Osteoblast (primary cell): ENCODE measurements around the gene NUDT14. TPM values are rescaled to one million over a fixed set of nuclear protein-coding genes. Genes with fewer than 3 reads are reported as not detected.

Experiments
- DNase-seq: peaks from one replicate; pipeline ENCODE4 v3.0.0; 2011; ENCODE audit warnings: low spot score, mixed read lengths; ENCODE audit not compliant: insufficient read length; ENCODE audit errors: missing footprints
- H2AFZ ChIP-seq: 2 replicates; pipeline ENCODE4 v1.6.0; 2011; ENCODE audit warnings: mild to moderate bottlenecking, low read length
- H3K27ac ChIP-seq: 2 replicates; pipeline ENCODE4 v1.5.1; 2011; ENCODE audit warnings: mild to moderate bottlenecking, low read depth, low read length, moderate library complexity
- H3K27me3 ChIP-seq: 2 replicates; pipeline ENCODE4 v1.6.0; 2012; ENCODE audit warnings: mild to moderate bottlenecking, control low read depth, inconsistent platforms, low read length, moderate library complexity; ENCODE audit not compliant: insufficient read depth
- H3K36me3 ChIP-seq: 2 replicates; pipeline ENCODE4 v1.5.1; 2011; ENCODE audit warnings: mild to moderate bottlenecking, low read length, control low read depth, moderate library complexity; ENCODE audit not compliant: insufficient read depth
- H3K4me1 ChIP-seq: 2 replicates; pipeline ENCODE4 v1.5.1; 2011; ENCODE audit warnings: mild to moderate bottlenecking, low read length, control low read depth, moderate library complexity; ENCODE audit not compliant: insufficient read depth
- H3K4me2 ChIP-seq: 2 replicates; pipeline ENCODE4 v1.6.0; 2011; ENCODE audit warnings: mild to moderate bottlenecking, low read length; ENCODE audit not compliant: insufficient read depth
- H3K4me3 ChIP-seq: fragments of 200-600 bp; sonication (generic); 3 replicates; pipeline ENCODE4 v1.5.1; 2012; ENCODE audit warnings: mild to moderate bottlenecking, low read length, inconsistent platforms; ENCODE audit not compliant: insufficient read depth
- H3K79me2 ChIP-seq: 2 replicates; pipeline ENCODE4 v1.6.0; 2012; ENCODE audit warnings: mild to moderate bottlenecking, low read length, control low read depth, inconsistent platforms; ENCODE audit not compliant: insufficient read depth
- H3K9me3 ChIP-seq: 2 replicates; pipeline ENCODE4 v1.5.1; 2011; ENCODE audit warnings: low read depth, low read length, control low read depth
- H4K20me1 ChIP-seq: 2 replicates; pipeline ENCODE4 v1.6.0; 2012; ENCODE audit warnings: mild to moderate bottlenecking, low read length, control low read depth; ENCODE audit not compliant: insufficient read depth
- CTCF ChIP-seq: IDR thresholded peaks from 2 replicates; pipeline ENCODE4 v1.5.1; 2011; ENCODE audit warnings: mild to moderate bottlenecking, low read depth, low read length, moderate library complexity; ENCODE audit errors: extremely low read depth
- total RNA-seq: library from RNA; depleted of rRNA; stranded (reverse); fragments of >200 nt; gene quantifications from 2 replicates; pipeline ENCODE4 v1.2.3, GENCODE V29; 2012

The NUDT14 gene
- total RNA-seq, 1 donor: 15.9 TPM

- no peaks in the 10 kb centered on the region for H3K9me3 ChIP-seq
- no peaks in the 10 kb centered on the region for H3K4me1 ChIP-seq
- no peak overlapping the region for H3K27ac ChIP-seq
- no peak for DNase-seq
- no peaks in the 10 kb centered on the region for H4K20me1 ChIP-seq
- no peaks in the 10 kb centered on the region for H3K79me2 ChIP-seq
- H3K36me3 ChIP-seq: no peaks in the 10 kb centered on the region
- no peak overlapping the region for H3K4me2 ChIP-seq
- H3K4me3 ChIP-seq: no peak overlapping the region
- TF ChIP-seq CTCF: no peak
- no peaks in the 10 kb centered on the region for H3K27me3 ChIP-seq
- no peak overlapping the region for H2AFZ ChIP-seq
These were observed 4.6 kb downstream of the NUDT14 start for GRCh38 chr14:105176513-105176912.

GRCh38 chr14:105173901-105174894 lies 6.9 kb downstream of the NUDT14 start:
- no peak overlapping the region for H3K27ac ChIP-seq

GRCh38 chr14:105173145-105173544 lies 8.0 kb downstream of the NUDT14 start:
- Histone ChIP-seq H3K36me3 (no peaks in the 10 kb centered on the region), H3K27ac (no peak overlapping the region), H3K9me3 (no peaks in the 10 kb centered on the region), H3K79me2 (no peaks in the 10 kb centered on the region), H3K27me3 (peaks cover 16% of the 10 kb centered on the region), H3K4me2 (no peak overlapping the region), H3K4me3 (no peak overlapping the region), H3K4me1 (no peaks in the 10 kb centered on the region), H2AFZ (no peak overlapping the region), H4K20me1 (no peaks in the 10 kb centered on the region)
- no peak for DNase-seq
- TF ChIP-seq CTCF: no peak

More at GRCh38 chr14:105173901-105174894, 6.9 kb downstream of the NUDT14 start:
- Histone ChIP-seq H4K20me1 (no peaks in the 10 kb centered on the region), H2AFZ (no peak overlapping the region), H3K4me2 (no peak overlapping the region), H3K27me3 (peaks cover 12% of the 10 kb centered on the region), H3K4me3 (no peak overlapping the region), H3K4me1 (no peaks in the 10 kb centered on the region), H3K36me3 (no peaks in the 10 kb centered on the region), H3K79me2 (no peaks in the 10 kb centered on the region), H3K9me3 (no peaks in the 10 kb centered on the region)
- no peak for DNase-seq
- TF ChIP-seq CTCF: no peak

GRCh38 chr14:105172476-105172875 lies 8.6 kb downstream of the NUDT14 start:
- TF ChIP-seq CTCF: no peak
- H3K9me3 ChIP-seq: no peaks in the 10 kb centered on the region
- no peaks in the 10 kb centered on the region for H4K20me1 ChIP-seq
- no peak overlapping the region for H3K4me3 ChIP-seq
- H3K36me3 ChIP-seq: no peaks in the 10 kb centered on the region
- no peaks in the 10 kb centered on the region for H3K79me2 ChIP-seq
- no peaks in the 10 kb centered on the region for H3K4me1 ChIP-seq
- no peak overlapping the region for H3K4me2 ChIP-seq
- H2AFZ ChIP-seq: no peak overlapping the region
- H3K27me3 ChIP-seq: peaks cover 16% of the 10 kb centered on the region
- no peak overlapping the region for H3K27ac ChIP-seq
- DNase-seq: no peak
